Hematopoietic multipotent progenitor cell treated with erythropoietin and hydrocortisone succinate and interleukin-3 and kit ligand, for 6 days (in vitro differentiated cells): ENCODE measurements around the gene BACH2.

Experiments used
- DNase-seq: peaks from one replicate; pipeline ENCODE4 v3.0.0-alpha.2; 2015

Gene BACH2

GRCh38 chr6:89954721-89955148, 341.9 kb downstream of the BACH2 start:
- no peak for DNase-seq

GRCh38 chr6:89952686-89953085, 344.0 kb downstream of the BACH2 start:
- DNase-seq: peak; percentile 59

GRCh38 chr6:89952105-89952671, 344.5 kb downstream of the BACH2 start:
- DNase-seq: no peak

GRCh38 chr6:89951574-89952104, 345.0 kb downstream of the BACH2 start:
- DNase-seq: no peak

- no peak for DNase-seq
Observed at GRCh38 chr6:89950879-89951391, 345.7 kb downstream of the BACH2 start.

- DNase-seq: no peak
Observed at GRCh38 chr6:89950446-89950845, 346.2 kb downstream of the BACH2 start.

- no peak for DNase-seq
Observed at GRCh38 chr6:89948876-89949275, 347.8 kb downstream of the BACH2 start.

GRCh38 chr6:89944826-89945407, 351.7 kb downstream of the BACH2 start:
- DNase-seq: peak; percentile 60

GRCh38 chr6:89944181-89944755, 352.4 kb downstream of the BACH2 start:
- DNase-seq: no peak

- no peak for DNase-seq
Observed at GRCh38 chr6:89942601-89943000, 354.0 kb downstream of the BACH2 start.

GRCh38 chr6:89941763-89942497, 354.7 kb downstream of the BACH2 start:
- no peak for DNase-seq

- DNase-seq: no peak
Observed at GRCh38 chr6:89941031-89941762, 355.4 kb downstream of the BACH2 start.

- DNase-seq: peak; percentile 89
Observed at GRCh38 chr6:89940225-89941027, 356.2 kb downstream of the BACH2 start.

- DNase-seq: no peak
Observed at GRCh38 chr6:89939144-89939543, 357.5 kb downstream of the BACH2 start.

- DNase-seq: no peak
Observed at GRCh38 chr6:89938014-89938413, 358.6 kb downstream of the BACH2 start.

GRCh38 chr6:89936177-89936576, 360.5 kb downstream of the BACH2 start:
- no peak for DNase-seq

- no peak for DNase-seq
Observed at GRCh38 chr6:89934685-89935366, 361.8 kb downstream of the BACH2 start.

GRCh38 chr6:89932245-89932802, 364.3 kb downstream of the BACH2 start:
- DNase-seq: peak; percentile 13

- no peak for DNase-seq
Observed at GRCh38 chr6:89930789-89931188, 365.9 kb downstream of the BACH2 start.

- no peak for DNase-seq
Observed at GRCh38 chr6:89928604-89929003, 368.0 kb downstream of the BACH2 start.
